Measurements from ENCODE around the gene CCDC69.

Gene CCDC69

DNA sequence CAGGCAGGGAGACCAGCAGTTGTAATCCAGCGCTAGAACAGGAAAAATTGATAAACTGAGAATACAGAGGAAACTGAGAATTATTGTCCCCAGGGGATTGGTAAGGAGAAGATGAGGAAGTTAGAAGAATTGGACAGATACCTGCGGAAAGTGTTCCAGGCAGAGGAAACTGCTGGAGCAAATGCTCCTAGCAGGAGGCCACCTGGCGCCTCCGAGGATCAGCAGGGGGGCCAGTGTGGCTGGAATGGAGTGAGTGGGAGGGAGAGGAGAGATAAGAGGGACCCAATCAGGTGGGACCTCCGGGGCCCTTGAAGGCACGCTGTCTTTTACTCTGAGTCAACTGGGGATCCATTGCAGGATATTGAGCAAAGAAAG is 65.6 kb downstream of the CCDC69 start:
- no peak for DNase-seq

DNA sequence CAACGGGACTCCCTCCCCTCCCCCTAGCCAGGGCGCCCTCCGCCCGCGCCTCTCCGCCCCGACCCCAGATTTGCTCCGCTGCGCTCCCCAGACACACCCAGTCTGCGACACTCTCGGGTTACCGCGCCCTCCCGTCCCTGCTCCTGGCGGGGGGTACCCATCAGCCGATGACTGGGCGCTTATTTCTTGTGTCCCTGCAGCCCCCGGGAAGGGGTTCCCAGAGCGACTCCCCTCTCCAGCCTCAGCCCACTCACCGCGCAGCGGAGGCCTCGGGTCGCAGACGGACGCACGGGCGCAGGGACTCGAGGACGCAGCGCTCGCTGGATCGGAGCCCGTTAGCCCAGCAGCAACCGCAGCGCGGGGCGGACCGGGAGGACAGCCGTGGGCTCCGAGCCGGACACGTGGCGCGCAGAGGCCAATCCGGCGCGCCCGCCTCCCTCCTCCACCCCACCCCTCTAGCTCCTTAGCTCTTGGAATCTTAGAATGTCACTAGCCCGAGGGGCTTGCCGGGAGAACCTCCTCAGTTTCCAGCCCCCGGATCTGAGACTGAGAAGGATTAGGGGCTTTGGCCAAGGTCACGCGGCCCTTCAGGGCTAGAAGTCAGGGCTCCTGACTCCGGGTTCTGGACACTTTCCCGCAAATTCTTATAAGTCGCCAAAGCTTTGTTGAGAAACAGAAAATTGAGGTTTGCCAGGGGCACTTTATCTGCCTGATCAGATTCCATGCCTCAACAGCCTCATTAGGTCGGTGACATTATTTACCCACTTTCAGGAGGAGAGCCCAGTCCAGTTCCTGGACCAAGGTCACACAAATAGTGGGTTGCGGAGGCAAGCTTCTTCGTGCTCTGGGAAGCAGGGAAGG is 66.2 kb downstream of the CCDC69 start, which contains the start of gene ANXA6:
TSS of gene ANXA6 (minus strand) at position 354 of the 861 bp plus-strand sequence. CDS start 9,878 bp downstream, outside the sequence.
- no peak for DNase-seq

DNA sequence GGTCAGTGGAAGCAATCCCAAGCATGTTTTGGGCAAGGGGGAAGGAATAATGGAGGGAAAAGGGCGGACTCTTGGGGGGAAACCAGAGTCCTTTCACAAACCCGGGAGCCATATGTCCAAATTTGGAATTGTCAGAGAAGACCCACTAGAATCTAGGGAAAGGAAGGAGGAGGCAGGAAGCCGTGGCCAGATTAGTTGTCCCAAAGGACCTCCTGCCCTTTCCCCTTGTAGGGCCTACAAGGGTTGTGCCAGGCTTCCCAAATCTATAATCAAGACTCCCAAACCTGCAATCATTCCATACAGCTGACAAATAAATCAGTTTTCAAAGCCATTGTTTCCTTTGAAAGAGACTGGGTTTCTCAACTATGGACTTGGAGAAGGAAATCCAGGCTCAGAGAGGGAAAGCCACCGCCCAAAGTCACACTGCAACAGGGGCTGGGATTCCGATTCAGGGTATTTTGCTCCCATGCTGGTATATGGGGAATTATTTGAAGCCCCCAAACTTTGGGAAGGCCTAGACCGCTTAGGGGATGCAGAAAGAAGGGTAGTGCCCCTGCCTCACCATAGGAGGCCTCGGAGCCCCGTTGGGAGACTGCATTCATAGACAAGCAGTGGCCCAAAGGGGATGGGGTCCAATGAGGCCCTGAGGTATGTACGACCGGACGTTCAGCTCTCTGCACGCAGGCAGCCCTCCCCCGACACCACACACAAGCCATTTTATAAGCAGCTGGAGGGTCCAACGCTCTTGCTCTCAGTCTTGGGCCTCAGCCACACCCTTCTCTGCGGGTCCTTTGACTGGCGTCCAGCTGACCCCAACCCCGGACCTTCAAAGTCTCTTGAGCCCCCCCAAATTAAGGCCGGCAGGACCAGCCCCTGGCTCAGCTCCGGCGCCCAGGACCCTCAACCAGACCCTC is 67.1 kb downstream of the CCDC69 start:
- no peak for DNase-seq

DNA sequence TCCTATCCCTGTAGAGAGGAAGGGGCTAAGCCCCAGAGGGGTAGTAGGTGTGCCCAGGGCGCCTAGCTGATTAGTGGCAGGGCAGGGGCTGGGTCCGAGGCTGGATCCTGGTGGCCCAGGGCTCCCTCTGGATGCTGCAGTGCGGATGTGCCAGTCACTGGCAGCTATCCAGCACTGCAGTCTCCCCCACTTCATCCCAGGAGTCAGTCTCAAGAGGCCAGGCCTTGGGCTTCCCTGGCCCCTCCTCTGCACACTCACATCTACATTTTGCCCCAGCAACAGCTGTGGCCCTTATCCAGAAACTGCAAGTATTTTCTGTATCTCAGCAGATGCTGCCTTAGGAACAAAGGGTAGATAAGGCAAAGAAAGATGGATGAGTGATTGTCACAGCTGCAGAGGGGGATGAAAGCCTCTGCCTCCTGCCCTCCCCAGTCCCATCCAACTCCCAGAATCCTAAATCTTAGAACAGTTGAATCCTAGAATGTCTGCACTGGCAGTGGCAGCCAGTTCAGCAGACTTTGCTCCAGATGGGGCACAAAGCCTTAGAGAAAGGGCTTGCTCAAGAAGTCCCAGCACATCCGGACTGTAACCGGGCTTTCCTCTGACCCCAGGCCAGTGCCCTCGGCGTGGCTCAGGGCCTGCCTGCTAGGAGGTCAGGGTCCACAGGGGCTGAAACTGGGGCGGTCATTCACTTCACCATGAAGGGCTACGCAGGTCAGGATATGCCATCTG is 68.0 kb downstream of the CCDC69 start:
- DNase-seq = no peak

DNA sequence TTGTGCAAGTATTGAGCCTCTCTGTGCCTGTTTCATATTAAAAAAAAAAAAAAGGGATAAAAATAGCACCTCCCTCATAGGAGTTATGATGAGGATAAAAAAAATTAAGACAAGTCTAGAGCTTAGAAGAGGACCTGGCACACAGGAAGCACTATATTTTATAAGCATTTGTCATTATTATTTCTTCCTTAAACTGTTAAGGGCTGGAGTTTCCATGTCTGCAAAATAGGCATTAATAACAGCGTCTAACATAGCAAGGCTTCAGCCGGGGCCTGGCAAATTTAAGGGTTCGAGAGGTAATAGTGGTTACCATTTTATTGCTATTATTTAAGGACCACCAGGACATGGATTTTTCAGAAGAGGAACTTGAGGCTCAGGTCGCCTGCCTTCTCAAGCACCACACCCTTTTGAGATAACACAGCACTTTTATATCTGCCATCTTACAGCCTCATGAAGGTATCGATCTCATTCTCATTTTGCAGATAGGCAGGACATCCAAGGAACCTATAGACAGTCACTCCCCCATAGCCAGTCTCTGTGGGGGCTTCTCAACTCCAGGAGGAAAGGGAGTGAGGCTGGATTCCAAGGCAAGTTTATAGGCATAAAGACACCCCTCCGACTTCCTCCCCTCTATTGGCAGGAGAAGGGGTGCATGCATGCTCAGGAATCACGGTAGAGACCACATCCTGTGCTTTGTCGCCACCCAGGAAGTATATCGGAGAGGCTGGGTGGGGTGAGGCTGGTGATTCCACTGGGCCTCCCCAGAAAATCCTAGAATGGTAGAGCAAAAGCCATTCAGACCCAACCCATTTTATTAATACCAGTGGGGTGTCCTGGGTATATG is 68.7 kb downstream of the CCDC69 start:
- DNase-seq = no peak

DNA sequence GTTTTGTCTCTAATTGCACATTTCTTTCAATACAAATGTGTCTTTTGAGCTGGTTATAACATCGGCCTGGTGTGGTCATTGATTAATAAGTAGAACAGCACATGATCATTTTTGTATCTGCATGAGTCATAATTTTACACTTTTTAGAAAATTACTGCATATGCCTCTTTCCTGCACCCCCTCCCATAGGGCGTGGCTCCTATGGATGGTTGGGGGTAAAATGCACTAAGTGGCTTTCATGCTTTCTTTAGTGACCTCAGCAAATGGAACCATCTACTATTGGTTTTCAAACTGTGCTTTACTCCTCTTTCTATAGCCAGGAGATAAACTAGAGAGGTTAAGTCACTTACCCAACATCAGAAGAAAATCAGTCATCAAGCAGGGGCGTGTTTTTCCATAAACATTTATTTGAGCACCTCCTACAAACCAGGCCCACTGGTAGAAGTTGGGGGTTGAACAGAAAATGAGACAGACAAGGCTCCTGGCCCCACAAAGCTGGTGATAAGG is 70.1 kb downstream of the CCDC69 start:
- DNase-seq = no peak

DNA sequence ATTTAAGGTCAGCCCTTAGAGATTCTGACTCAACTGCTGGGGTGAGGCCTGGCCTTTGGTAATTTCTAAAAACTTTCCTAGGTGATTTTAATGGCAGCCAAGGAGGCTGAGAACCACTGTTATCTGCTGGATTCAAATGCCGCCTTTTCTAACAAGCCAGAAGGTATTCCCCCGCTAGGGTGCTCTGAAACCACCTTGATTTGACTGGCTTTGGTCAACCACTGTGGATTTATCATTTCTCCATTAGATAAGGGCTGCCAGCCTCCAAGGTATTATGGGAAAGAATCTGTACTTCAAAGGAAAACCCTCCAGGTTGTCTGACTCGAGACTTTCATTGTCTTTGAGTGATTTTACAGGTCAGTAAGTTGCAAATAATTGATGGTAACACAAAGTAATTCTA is 70.6 kb downstream of the CCDC69 start:
- DNase-seq = no peak

DNA sequence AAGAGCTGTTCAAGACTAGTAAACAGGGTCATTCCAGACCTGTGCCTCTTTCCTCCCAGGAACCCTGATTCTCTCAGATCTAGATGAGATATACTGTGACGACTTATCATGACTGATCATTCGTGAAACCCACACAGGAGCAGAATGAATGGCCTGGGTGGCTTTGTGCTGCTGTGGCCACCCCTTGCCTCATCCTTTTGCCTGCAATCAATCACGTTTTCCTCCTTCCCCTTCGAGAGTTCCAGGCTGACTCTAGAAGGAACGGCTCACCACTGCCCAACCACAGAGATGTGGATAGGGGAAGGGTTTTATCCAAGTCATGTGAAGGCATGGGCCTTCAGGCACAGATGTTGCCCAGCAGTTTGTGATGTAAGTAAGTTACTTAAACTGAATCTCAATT is 72.1 kb downstream of the CCDC69 start:
- DNase-seq = no peak

DNA sequence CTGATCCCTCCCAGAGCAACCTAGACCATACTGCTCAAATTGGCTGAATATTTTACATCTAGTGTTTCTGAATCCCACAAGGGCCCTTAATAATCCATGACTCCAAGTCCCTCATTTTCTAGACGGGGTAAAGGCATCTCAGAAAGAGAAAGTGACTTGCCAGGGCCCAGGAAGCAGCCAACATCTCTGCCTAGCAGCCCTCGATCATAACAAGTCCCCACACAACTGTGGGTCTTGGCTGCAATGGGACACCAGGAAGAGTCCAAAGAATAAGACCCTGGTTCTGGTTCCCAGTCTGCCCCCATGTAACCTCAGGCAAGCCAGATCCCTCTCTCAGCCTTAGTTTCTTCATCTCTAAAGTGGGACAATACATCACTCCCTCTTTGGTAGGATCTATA is 72.6 kb downstream of the CCDC69 start:
- DNase-seq = no peak

DNA sequence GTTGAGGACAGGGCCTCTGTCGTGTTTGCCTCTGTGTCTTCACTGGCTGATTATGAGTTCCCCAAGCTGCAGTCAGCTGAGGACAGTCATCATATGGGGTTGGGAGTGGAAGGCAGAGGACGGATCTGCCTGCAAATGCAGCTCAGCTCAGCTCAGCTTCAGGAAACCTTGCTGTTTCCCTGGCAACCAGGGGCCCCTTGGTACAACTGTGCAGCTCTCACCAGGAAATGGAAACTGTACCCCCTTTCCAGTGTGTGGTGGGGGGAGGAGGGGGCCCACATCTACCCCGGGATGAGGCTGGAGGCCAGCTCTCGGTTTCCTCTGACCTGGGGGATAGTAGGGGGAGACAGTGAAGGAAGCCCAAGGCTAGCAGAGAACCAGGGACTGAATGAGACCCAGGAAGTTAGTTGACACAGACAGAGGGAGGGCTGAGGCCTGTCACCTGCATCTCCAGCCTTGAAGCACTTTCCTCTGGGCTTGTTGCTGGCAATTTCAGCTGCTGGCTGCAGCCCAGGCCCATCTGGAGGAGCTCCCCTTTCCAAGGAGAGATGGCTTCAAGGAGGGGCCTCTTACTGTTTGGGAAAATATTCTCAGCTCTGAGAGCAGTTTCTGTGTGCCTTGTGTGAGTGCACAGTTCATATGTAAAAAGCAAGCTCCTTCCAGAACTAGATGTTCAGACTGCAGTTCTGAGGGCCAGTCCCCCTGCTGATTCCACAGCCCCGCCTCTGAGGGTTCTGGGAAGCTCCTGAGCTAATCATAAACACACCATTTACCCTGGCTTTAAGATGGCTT is 73.2 kb downstream of the CCDC69 start:
- no peak for DNase-seq

DNA sequence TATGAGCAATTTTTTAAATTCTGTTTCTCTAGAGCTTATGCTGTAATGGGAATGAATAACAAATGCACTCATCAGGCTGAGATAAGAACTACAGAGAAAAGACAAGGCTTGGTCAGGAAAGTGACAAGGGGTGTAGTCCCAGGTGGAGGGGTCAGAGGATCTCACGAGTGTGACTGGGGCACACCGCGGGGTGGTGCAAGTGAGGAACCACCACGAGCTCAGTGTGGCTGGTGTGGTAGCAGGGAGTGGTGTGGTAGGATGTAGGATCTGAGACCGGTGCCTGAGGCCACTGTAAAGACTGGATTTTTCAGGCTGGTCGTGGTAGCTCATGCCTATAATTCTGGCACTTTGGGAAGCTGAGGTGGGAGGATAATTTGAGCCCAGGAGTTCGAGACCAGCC is 75.3 kb downstream of the CCDC69 start:
- no peak for DNase-seq

DNA sequence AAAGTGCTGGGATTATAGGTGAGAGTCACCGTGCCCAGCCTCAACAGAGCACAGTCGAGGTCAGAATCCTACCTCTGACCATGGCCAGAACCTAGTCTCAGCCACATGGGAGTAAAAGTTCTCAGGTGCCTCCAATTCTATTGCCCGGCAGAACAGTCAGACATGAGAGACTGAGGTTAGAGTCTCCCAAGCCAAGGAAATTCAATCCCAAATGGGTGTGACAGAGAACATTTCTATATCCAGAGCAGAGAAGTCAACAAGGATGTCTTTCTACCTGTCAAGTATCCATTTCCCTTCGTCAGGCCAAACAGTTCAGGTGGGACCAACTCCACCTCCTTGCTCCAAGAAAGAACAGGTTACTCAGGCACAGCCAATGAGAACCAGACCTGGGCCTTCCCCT is 76.9 kb downstream of the CCDC69 start:
- no peak for DNase-seq

DNA sequence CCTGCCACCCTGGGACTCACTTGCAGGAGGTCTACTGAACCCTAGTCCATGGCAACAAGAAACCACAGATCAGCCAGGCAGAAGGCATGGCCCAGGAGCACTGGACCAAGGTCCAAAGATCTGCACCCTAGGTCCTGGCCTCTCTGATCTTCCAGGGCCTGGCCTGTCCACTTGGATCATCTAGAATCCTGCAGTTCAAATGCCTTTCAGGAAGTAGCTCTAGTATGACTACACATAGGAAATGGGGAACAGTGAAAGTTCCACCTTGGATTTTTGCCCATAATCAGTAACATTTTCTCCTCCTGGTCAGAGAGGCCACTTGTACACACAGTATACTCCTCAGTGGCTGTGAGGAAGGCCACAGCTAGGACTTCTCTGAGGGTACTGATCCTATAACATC is 77.8 kb downstream of the CCDC69 start:
- no peak for DNase-seq

DNA sequence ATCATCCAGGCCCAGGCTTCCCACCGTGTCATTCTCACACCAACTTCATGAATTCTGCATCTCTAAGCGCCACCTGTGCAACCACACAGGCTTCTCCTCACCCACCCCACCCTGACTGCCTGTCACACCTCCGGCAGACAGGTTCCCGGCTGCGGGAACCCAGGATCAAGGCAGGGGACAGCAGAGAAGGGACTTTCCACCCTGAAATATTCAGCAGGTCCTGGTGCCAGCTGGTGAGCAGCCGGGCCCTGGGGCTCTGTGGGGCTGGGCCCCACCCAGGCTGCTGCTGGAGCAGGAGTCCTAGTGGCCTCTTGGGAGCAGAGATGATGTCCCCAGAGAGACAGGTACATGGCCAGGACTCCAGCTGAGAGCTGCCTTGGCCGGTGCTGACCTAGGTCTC is 79.0 kb downstream of the CCDC69 start:
- no peak for DNase-seq

DNA sequence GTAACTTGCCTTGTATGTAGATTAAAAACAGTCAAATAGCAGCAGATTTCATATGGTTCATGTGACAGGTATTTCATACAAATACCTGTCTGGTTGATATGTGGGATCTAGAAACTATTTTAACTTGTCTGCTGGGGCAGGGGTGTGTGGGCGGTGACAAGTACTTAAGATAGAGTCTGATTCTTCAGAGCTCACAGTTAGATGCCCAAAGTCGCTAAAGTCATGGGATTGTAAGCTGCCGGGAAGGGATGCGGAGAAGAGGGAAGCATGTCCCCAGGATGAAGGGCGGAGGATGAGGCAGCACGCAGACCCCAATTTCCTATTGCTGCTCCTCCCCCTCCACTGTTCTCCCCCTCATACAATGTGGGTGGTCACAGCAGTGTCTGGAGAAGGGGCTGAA is 79.6 kb downstream of the CCDC69 start:
- DNase-seq = no peak

DNA sequence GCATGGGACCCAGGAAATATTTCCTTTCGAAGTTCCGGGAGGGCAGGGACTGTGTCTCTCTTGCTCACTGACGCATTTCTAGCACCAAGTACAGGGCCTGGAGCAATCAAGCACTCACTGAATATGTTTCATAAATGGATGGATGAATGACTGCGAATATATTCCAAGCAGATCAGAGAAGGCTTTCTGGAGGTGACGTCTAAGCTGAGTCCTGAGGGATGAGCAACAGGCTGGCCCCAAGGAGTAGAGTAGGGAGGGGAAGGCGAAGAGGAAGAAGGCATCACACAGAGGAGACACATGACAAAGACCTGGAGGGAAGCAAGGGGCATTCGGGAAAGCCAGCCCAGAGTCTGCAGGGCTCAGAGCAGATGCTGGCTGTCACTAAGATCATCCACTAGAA is 80.2 kb downstream of the CCDC69 start:
- DNase-seq = no peak

DNA sequence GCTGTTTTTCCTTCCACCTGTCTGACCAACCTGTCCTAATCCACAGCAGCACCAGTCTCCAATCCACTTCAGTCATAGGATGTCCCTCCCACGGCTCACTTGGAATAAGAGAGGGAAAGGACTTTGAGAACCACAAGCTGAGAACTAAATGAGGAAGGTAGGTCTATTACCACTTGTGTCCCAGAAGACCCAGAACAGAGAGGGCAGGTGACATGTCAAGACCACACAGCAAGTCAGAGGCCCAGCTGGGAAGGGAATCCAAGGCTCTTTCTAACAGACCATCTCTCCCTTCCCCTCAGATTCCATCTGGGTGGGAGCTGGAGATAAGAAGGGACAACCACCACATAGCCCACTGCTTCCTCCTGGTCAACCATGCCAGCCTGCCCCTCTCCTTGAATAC is 81.0 kb downstream of the CCDC69 start:
- no peak for DNase-seq

DNA sequence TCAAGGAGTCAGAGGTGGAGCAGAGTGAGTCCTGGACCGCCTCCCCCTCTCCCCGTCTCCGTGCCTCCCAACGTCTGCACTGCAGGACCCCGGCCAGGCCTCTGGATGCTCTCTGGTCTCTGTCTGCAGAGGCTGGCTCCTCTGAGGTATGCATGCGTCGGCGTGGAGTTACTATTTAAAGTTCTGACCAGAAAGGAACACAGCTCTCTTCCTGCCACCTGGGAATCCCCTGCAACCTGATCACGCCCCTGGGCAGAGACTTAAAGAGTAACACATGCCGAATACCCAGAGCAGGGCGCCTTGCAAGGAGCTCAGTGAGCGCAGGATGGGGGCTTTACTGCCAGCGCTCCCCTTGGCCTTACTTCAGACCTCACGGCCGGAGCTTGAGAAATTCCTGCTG is 82.4 kb downstream of the CCDC69 start:
- no peak for DNase-seq

DNA sequence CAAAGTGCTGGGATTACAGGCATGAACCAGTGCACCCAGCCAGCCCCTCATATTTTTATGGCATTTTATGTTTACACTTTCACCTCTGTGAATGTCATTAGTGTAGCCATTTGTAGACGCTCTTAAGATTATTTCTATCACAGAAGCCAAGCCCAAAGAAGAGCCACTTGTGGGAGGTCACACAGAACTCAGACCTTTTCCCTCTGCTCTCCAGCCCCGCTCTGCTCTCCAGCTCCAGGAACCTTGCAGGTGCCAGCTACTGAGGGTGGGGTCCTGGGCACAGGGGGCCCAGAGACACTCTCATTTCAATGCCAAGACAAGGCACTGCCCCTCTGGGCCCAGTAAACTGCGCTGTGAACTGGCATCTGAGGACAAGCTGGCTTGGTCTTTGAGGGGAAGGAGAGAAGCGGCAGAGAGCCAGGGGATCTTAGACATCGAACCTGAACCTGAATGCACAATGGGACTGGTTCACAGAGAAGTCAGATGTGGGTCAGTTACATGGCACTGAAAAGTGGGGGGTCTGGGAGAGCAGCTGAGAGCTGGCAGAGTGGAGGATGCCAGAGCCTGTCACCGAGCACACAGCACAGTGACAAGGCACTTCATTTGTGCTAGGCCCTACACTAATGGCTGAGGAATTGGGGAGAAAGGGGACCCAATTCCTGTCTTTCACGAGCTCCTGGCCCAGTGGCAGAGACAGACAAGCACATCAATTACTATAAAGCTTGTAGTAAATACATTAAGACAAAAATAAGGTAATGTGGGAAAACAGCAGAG is 83.0 kb downstream of the CCDC69 start:
- no peak for DNase-seq

DNA sequence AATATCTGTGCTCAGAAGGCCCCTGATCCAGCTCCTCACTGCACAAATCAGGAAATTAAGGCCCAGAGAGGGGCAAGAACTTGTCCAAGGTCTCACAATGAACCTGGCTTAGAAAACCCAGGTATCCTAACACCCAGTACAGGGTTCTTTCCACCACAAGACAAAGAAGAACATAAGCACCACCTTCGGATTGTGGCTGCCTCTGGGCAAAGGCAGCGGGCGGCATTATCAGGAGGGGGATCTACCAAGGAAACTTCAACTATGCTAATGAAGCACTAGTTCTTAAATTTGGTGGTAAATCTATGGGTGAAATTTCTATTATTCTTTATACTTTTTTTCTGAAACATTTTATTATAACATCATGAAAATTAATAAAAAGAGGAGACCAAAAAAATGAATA is 84.2 kb downstream of the CCDC69 start:
- DNase-seq = no peak

DNA sequence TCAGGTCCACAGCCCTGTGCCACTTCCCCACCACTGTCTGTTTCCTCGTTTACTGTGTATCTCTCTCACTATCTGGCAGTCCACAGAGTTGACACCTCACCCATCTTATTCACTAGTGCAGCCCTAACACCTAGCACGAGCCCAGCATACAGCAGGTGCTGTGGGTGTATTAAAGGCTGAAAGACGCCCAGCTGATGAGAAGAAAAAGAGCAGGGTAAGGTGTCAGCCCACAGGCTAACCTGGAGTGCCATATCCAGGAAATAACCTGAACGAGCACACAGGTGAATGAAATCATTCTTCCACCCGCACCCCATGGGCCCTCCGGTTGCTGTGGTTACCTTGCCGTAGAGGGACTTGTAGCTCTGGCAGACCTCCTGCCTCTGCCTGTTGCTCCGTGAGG is 84.9 kb downstream of the CCDC69 start:
- DNase-seq = no peak
